ENCODE results near the gene C4B.

- TF ChIP-seq CTCF (IDR thresholded peaks at IDR 0.05) (no peak), EZH2 (IDR thresholded peaks at IDR 0.05; ENCODE audit: borderline replicate concordance, insufficient read depth, low read depth, low read length, poor library complexity, severe bottlenecking) (no peak)
Measured at GRCh38 chr6:31977816-31978431, 36.7 kb upstream of the C4B start.
